GM12864 (cell line): ENCODE results near the gene MYO9A.

Experiments
- DNase-seq: peaks from one replicate; pipeline ENCODE4 v3.0.0-alpha.2; 2011; ENCODE audit warnings: low read depth
- H3K4me3 ChIP-seq: 2 replicates; pipeline ENCODE4 v1.5.1; 2011; ENCODE audit warnings: mild to moderate bottlenecking, low read depth, low read length, control low read depth
- CTCF ChIP-seq: IDR thresholded peaks from 2 replicates; pipeline ENCODE4 v1.5.1; 2011; ENCODE audit warnings: low read depth, mild to moderate bottlenecking, moderate library complexity, low read length, control low read depth, inconsistent platforms; ENCODE audit errors: missing control alignments

The MYO9A gene

DNA sequence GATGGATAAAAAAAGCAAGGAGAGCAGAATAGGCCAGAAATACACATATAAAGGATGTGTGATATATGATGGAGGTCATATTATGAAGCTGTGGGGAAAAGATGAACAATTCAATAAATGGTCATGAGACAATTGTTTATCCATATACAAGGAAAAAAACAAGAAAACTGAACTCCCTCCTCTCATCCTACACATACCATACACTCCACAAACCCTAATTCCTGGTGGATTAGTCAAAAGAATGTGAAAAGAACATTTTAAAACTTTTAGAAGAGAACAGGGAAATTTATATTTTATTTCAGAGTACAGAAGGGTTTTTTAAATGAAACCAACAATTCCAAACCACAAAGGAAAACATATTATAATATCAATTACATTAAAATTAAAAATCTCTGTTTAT lies 342.1 kb downstream of the MYO9A start:
- TF ChIP-seq CTCF = no peak
- H3K4me3 ChIP-seq = no peak overlapping the region
- no peak for DNase-seq

DNA sequence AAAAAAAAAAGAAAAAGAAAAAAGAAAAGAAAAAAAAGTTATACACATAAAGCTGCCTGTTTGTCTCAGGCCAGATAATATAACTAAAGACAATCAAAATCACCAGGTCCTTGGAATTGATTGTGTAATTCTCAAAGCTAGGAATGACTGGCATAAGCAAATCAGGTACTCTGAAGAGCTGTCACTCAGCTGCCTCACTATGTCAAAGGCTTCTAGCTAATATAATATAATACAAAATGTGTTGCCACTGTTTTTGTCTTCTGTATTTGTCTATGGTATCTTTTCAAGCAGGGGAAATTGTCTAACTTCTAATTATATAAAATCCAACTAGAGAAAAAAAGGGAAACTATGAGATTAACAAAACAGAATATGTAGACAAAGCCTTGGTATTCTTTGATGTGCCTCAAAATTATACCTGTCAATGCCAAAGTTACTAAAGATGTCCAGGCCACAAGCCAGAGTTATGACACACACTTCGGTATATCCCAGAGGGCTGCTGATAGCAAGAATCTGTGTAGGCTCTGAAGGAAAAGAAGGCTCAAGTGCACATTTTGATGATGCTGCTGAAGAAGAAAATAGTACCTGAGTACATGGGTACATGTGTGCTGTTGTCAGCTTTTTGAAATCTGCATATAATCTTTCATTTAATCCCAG lies 344.6 kb downstream of the MYO9A start:
- H3K4me3 ChIP-seq = no peak overlapping the region
- DNase-seq = no peak
- no peak for TF ChIP-seq CTCF
